A549 (cell line): Measurements from ENCODE around the gene ROBO1.

ENCODE experiments used
- EP300 ChIP-seq, 2 experiments: fragments of >200 bp; sonication (Bioruptor Twin); formaldehyde crosslinking; IDR thresholded peaks; 2 replicates in 1 of 2; 3 replicates in 1 of 2; pipeline ENCODE4 v1.6.1; 2016 to 2017
- GATA3 ChIP-seq: IDR thresholded peaks from 2 replicates; pipeline ENCODE4 v1.6.1; 2012; ENCODE audit warnings: borderline replicate concordance
- HDAC2 ChIP-seq: fragments of 200-600 bp; sonication (generic); IDR thresholded peaks from 2 replicates; pipeline ENCODE4 v1.6.1; 2016
- JUNB ChIP-seq: fragments of >200 bp; sonication (Bioruptor Twin); formaldehyde crosslinking; IDR thresholded peaks from 2 replicates; pipeline ENCODE4 v1.6.1; 2016
- POLR2A ChIP-seq: IDR thresholded peaks from 2 replicates; pipeline ENCODE4 v1.6.1; 2012; ENCODE audit warnings: mild to moderate bottlenecking, low read length
- RAD21 ChIP-seq, 2 experiments: fragments of >200 bp in 1 of 2; sonication (Bioruptor Twin) in 1 of 2; formaldehyde crosslinking in 1 of 2; IDR thresholded peaks in 1 of 2; conservative IDR thresholded peaks in 1 of 2; 2 replicates in 1 of 2; 3 replicates in 1 of 2; pipeline ENCODE4 v1.6.1; 2012 to 2018; ENCODE audit warnings: inconsistent platforms in 1 of 2
- TF ChIP-seq, protein P1 (sequence below): fragments of >200 bp; sonication (Bioruptor Twin); formaldehyde crosslinking; IDR thresholded peaks from 3 replicates; pipeline ENCODE4 v1.6.1; 2016
- TF ChIP-seq, protein P2 (sequence below): fragments of >200 bp; sonication (Bioruptor Twin); formaldehyde crosslinking; IDR thresholded peaks from 3 replicates; pipeline ENCODE4 v1.5.1; 2016
- TF ChIP-seq, protein P3 (sequence below): fragments of 200-600 bp; sonication (generic); IDR thresholded peaks from 2 replicates; pipeline ENCODE4 v1.6.1; 2016; ENCODE audit warnings: antibody characterized with exemption, mild to moderate bottlenecking, moderate library complexity
- TF ChIP-seq, protein P4 (sequence below): fragments of 450-650 bp; IDR thresholded peaks from 2 replicates; pipeline ENCODE4 v1.6.1; 2014; ENCODE audit warnings: antibody characterized with exemption

DNA sequence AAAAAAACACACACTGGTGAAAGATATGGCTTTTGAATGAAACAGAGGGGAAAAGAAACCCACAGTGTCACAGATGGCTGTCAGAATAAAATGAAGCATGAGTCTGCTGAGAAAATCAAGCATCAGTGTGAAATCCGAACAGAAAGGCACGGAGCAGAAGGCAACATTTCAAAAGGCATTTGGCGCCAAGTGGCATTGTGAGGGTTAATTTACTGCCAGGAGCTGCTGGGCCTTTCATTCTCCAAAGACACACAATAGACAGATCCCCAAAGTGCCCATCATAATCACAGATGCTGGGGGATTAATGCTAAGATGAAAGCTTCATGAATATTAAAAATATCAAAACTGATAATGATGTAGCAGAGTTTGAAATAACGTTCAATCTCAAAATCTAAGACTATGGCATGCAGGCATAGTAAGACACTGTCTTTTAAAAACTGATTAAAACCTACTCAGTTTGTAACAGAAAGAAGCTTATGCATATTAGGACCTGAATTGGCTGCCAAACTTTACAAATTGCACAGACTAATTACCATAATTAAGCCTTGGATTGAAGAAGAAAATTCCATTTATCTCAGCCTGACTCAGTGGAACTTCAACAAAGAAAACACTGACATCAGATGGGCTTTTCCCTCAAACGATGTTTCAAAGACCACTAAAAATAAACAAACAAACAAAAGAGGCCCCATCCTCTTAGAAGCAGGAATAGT lies 589.2 kb downstream of the ROBO1 start:
- TF ChIP-seq, protein P1, sequence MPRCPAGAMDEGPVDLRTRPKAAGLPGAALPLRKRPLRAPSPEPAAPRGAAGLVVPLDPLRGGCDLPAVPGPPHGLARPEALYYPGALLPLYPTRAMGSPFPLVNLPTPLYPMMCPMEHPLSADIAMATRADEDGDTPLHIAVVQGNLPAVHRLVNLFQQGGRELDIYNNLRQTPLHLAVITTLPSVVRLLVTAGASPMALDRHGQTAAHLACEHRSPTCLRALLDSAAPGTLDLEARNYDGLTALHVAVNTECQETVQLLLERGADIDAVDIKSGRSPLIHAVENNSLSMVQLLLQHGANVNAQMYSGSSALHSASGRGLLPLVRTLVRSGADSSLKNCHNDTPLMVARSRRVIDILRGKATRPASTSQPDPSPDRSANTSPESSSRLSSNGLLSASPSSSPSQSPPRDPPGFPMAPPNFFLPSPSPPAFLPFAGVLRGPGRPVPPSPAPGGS = no peak
- TF ChIP-seq RAD21 (conservative IDR thresholded peaks at IDR 0.05 in 1 of 2, IDR thresholded peaks at IDR 0.05 in 1 of 2) (no peak), POLR2A (no peak), HDAC2 (no peak), JUNB (no peak), EP300 (IDR thresholded peaks at IDR 0.05) (no peak), GATA3 (no peak)
- TF ChIP-seq, protein P2, sequence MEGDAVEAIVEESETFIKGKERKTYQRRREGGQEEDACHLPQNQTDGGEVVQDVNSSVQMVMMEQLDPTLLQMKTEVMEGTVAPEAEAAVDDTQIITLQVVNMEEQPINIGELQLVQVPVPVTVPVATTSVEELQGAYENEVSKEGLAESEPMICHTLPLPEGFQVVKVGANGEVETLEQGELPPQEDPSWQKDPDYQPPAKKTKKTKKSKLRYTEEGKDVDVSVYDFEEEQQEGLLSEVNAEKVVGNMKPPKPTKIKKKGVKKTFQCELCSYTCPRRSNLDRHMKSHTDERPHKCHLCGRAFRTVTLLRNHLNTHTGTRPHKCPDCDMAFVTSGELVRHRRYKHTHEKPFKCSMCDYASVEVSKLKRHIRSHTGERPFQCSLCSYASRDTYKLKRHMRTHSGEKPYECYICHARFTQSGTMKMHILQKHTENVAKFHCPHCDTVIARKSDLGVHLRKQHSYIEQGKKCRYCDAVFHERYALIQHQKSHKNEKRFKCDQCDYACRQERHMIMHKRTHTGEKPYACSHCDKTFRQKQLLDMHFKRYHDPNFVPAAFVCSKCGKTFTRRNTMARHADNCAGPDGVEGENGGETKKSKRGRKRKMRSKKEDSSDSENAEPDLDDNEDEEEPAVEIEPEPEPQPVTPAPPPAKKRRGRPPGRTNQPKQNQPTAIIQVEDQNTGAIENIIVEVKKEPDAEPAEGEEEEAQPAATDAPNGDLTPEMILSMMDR = no peak
- TF ChIP-seq, protein P3, sequence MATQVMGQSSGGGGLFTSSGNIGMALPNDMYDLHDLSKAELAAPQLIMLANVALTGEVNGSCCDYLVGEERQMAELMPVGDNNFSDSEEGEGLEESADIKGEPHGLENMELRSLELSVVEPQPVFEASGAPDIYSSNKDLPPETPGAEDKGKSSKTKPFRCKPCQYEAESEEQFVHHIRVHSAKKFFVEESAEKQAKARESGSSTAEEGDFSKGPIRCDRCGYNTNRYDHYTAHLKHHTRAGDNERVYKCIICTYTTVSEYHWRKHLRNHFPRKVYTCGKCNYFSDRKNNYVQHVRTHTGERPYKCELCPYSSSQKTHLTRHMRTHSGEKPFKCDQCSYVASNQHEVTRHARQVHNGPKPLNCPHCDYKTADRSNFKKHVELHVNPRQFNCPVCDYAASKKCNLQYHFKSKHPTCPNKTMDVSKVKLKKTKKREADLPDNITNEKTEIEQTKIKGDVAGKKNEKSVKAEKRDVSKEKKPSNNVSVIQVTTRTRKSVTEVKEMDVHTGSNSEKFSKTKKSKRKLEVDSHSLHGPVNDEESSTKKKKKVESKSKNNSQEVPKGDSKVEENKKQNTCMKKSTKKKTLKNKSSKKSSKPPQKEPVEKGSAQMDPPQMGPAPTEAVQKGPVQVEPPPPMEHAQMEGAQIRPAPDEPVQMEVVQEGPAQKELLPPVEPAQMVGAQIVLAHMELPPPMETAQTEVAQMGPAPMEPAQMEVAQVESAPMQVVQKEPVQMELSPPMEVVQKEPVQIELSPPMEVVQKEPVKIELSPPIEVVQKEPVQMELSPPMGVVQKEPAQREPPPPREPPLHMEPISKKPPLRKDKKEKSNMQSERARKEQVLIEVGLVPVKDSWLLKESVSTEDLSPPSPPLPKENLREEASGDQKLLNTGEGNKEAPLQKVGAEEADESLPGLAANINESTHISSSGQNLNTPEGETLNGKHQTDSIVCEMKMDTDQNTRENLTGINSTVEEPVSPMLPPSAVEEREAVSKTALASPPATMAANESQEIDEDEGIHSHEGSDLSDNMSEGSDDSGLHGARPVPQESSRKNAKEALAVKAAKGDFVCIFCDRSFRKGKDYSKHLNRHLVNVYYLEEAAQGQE = no peak
- TF ChIP-seq, protein P4, sequence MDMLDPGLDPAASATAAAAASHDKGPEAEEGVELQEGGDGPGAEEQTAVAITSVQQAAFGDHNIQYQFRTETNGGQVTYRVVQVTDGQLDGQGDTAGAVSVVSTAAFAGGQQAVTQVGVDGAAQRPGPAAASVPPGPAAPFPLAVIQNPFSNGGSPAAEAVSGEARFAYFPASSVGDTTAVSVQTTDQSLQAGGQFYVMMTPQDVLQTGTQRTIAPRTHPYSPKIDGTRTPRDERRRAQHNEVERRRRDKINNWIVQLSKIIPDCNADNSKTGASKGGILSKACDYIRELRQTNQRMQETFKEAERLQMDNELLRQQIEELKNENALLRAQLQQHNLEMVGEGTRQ = no peak
